H1 (cell line): Measurements from ENCODE around the gene CFD.

Experiments
- BRCA1 ChIP-seq: IDR thresholded peaks from 2 replicates; pipeline ENCODE4 v1.6.1; 2012; ENCODE audit warnings: low read depth, low read length, improper control_type of control experiment
- CEBPB ChIP-seq: IDR thresholded peaks from 2 replicates; pipeline ENCODE4 v1.6.1; 2012; ENCODE audit warnings: low read depth, low read length
- CTCF ChIP-seq, 3 experiments: IDR thresholded peaks; 1 replicate in 2 of 3; 2 replicates in 1 of 3; pipeline versions ENCODE4 v1.5.1 to v1.6.1; 2011; ENCODE audit warnings: low read length in 3 of 3, mild to moderate bottlenecking in 3 of 3, inconsistent platforms in 2 of 3, low read depth in 1 of 3, moderate library complexity in 1 of 3; ENCODE audit not compliant: insufficient read depth in 1 of 3; ENCODE audit errors: control extremely low read depth in 1 of 3
- EGR1 ChIP-seq: IDR thresholded peaks from 2 replicates; pipeline ENCODE4 v1.6.1; 2011; ENCODE audit warnings: low read depth, low read length, borderline replicate concordance
- NRF1 ChIP-seq: IDR thresholded peaks from 2 replicates; pipeline ENCODE4 v1.6.1; 2011; ENCODE audit warnings: mild to moderate bottlenecking, low read depth, low read length, improper control_type of control experiment
- POLR2A ChIP-seq, 2 experiments: IDR thresholded peaks; 1 replicate in 1 of 2; 2 replicates in 1 of 2; pipeline ENCODE4 v1.6.1; 2011; ENCODE audit warnings: low read depth in 2 of 2, low read length in 2 of 2, mild to moderate bottlenecking in 2 of 2; ENCODE audit errors: control extremely low read depth in 1 of 2
- POLR2AphosphoS5 ChIP-seq: IDR thresholded peaks from 2 replicates; pipeline ENCODE4 v1.6.1; 2011; ENCODE audit warnings: low read depth, low read length
- RAD21 ChIP-seq, 2 experiments: IDR thresholded peaks in 1 of 2; conservative IDR thresholded peaks in 1 of 2; 2 replicates each; pipeline ENCODE4 v1.6.1; 2011; ENCODE audit warnings: low read depth in 2 of 2, low read length in 2 of 2, improper control_type of control experiment in 1 of 2, inconsistent platforms in 1 of 2, mild to moderate bottlenecking in 1 of 2, moderate library complexity in 1 of 2
- SIN3A ChIP-seq, 2 experiments: IDR thresholded peaks in 1 of 2; conservative IDR thresholded peaks in 1 of 2; 2 replicates each; pipeline ENCODE4 v1.6.1; 2011 to 2012; ENCODE audit warnings: low read length in 2 of 2, improper control_type of control experiment in 1 of 2, low read depth in 1 of 2, mild to moderate bottlenecking in 1 of 2
- SIX5 ChIP-seq: IDR thresholded peaks from 2 replicates; pipeline ENCODE4 v1.6.1; 2011; ENCODE audit warnings: mild to moderate bottlenecking, low read depth, low read length

GRCh38 chr19:844546-844971 lies 14.9 kb upstream of the CFD start:
- TF ChIP-seq POLR2A (IDR thresholded peaks at IDR 0.05; ENCODE audit: control extremely low read depth in 1 of 2, low read depth in 2 of 2, low read length in 2 of 2) (no peak), SIX5 (no peak), BRCA1 (no peak), NRF1 (no peak), SIN3A (conservative IDR thresholded peaks at IDR 0.05 in 1 of 2, IDR thresholded peaks at IDR 0.05 in 1 of 2; ENCODE audit: low read depth in 1 of 2, low read length in 2 of 2) (no peak), POLR2AphosphoS5 (no peak), CTCF (IDR thresholded peaks at IDR 0.05; ENCODE audit: control extremely low read depth in 1 of 3, insufficient read depth in 1 of 3, low read depth in 1 of 3, low read length in 3 of 3) (no peak), RAD21 (IDR thresholded peaks at IDR 0.05 in 1 of 2, conservative IDR thresholded peaks at IDR 0.05 in 1 of 2; ENCODE audit: low read depth in 2 of 2, low read length in 2 of 2) (no peak), CEBPB (no peak), EGR1 (no peak)
